Liver (tissue), 3 donors: Measurements from ENCODE around the gene DCUN1D2.

Experiments used
- EGR1 ChIP-seq, 2 donors: IDR thresholded peaks; 2 replicates each; pipeline ENCODE4 v1.6.1; 2016 to 2018; ENCODE audit warnings: antibody characterized with exemption in 2 of 2, low read depth in 2 of 2
- GABPA ChIP-seq, 2 donors: IDR thresholded peaks in 1 of 2; conservative IDR thresholded peaks in 1 of 2; 2 replicates each; pipeline ENCODE4 v1.6.1; 2016; ENCODE audit warnings: antibody characterized with exemption in 2 of 2, mild to moderate bottlenecking in 1 of 2, moderate library complexity in 1 of 2
- JUND ChIP-seq, 2 donors: IDR thresholded peaks; 2 replicates each; pipeline ENCODE4 v1.6.1; 2016; ENCODE audit warnings: antibody characterized with exemption in 2 of 2
- NR2F2 ChIP-seq: IDR thresholded peaks from 2 replicates; pipeline ENCODE4 v1.6.1; 2016; ENCODE audit warnings: antibody characterized with exemption
- RAD21 ChIP-seq, 2 donors: IDR thresholded peaks; 2 replicates each; pipeline ENCODE4 v1.6.1; 2016; ENCODE audit warnings: antibody characterized with exemption in 2 of 2, mild to moderate bottlenecking in 2 of 2
- RXRA ChIP-seq, 2 donors: IDR thresholded peaks; 2 replicates each; pipeline ENCODE4 v1.6.1; 2017 to 2018; ENCODE audit warnings: antibody characterized with exemption in 2 of 2, mild to moderate bottlenecking in 1 of 2
- TAF1 ChIP-seq: conservative IDR thresholded peaks from 2 replicates; pipeline ENCODE4 v1.6.1; 2016; ENCODE audit warnings: antibody characterized with exemption, mild to moderate bottlenecking
- YY1 ChIP-seq: IDR thresholded peaks from 2 replicates; pipeline ENCODE4 v1.6.1; 2016; ENCODE audit warnings: antibody characterized with exemption, mild to moderate bottlenecking
- TF ChIP-seq, protein P1 (sequence below): fragments of 150-350 bp; IDR thresholded peaks from 2 replicates; pipeline ENCODE4 v1.5.1; 2017; ENCODE audit warnings: improper control_type of control experiment, low read depth, low read length; ENCODE audit not compliant: missing input control
- TF ChIP-seq, protein P2 (sequence below): IDR thresholded peaks from 2 replicates; pipeline ENCODE4 v1.6.1; 2016; ENCODE audit warnings: antibody characterized with exemption
- TF ChIP-seq, protein P3 (sequence below): IDR thresholded peaks from 2 replicates; pipeline ENCODE4 v1.6.1; 2016; ENCODE audit warnings: antibody characterized with exemption
- TF ChIP-seq, protein P4 (sequence below): IDR thresholded peaks from 2 replicates; pipeline ENCODE4 v1.6.1; 2016; ENCODE audit warnings: antibody characterized with exemption, mild to moderate bottlenecking
- donor health status: healthy.
- donor health status: healthy.

DNA sequence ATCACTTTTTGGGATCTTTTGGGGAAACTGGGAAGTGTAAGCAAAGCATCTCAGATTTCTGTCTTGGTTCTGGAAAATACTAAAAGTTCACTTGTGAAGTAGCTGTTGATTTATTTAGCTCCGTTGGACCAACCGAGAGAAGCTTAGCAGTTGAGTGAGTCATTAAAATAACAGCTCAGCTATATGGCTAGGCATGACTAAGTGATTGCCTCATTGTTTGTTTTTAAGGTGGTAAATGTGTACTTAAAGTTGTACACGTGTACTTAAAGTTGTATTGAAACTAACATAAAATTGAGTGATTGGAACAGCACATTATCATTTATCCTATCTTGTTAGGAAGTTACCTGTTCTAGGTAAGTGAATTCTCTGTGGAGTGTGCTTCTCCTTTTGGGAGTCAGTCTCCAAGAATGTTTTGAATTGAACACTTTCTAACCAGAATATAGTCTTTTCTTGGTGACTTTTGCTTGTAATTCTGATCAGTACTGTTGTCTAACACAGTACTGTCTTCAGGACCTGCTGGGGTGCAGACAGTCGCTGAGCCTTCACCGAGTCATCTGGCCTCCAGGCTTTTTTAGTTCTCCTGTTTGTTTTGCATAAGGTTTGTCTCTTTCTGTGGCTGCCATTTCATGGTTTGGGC lies 2.9 kb upstream of the DCUN1D2 start:
- TF ChIP-seq EGR1 (IDR thresholded peaks at IDR 0.05; ENCODE audit: low read depth in 2 of 2), result peak in 1 of 2 donors; percentile 24
- TF ChIP-seq, protein P1, sequence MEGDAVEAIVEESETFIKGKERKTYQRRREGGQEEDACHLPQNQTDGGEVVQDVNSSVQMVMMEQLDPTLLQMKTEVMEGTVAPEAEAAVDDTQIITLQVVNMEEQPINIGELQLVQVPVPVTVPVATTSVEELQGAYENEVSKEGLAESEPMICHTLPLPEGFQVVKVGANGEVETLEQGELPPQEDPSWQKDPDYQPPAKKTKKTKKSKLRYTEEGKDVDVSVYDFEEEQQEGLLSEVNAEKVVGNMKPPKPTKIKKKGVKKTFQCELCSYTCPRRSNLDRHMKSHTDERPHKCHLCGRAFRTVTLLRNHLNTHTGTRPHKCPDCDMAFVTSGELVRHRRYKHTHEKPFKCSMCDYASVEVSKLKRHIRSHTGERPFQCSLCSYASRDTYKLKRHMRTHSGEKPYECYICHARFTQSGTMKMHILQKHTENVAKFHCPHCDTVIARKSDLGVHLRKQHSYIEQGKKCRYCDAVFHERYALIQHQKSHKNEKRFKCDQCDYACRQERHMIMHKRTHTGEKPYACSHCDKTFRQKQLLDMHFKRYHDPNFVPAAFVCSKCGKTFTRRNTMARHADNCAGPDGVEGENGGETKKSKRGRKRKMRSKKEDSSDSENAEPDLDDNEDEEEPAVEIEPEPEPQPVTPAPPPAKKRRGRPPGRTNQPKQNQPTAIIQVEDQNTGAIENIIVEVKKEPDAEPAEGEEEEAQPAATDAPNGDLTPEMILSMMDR, result no peak
- peak; percentile 94 to 98 for TF ChIP-seq JUND (IDR thresholded peaks at IDR 0.05)
- TF ChIP-seq, protein P2, sequence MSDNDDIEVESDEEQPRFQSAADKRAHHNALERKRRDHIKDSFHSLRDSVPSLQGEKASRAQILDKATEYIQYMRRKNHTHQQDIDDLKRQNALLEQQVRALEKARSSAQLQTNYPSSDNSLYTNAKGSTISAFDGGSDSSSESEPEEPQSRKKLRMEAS, result peak; percentile 25
- no peak for TF ChIP-seq RAD21 (IDR thresholded peaks at IDR 0.05)
- no peak for TF ChIP-seq GABPA (IDR thresholded peaks at IDR 0.05 in 1 of 2, conservative IDR thresholded peaks at IDR 0.05 in 1 of 2)
- no peak for TF ChIP-seq YY1
- TF ChIP-seq TAF1, result no peak
- TF ChIP-seq, protein P3, sequence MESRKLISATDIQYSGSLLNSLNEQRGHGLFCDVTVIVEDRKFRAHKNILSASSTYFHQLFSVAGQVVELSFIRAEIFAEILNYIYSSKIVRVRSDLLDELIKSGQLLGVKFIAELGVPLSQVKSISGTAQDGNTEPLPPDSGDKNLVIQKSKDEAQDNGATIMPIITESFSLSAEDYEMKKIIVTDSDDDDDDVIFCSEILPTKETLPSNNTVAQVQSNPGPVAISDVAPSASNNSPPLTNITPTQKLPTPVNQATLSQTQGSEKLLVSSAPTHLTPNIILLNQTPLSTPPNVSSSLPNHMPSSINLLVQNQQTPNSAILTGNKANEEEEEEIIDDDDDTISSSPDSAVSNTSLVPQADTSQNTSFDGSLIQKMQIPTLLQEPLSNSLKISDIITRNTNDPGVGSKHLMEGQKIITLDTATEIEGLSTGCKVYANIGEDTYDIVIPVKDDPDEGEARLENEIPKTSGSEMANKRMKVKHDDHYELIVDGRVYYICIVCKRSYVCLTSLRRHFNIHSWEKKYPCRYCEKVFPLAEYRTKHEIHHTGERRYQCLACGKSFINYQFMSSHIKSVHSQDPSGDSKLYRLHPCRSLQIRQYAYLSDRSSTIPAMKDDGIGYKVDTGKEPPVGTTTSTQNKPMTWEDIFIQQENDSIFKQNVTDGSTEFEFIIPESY, result peak; percentile 32
- no peak for TF ChIP-seq NR2F2
- TF ChIP-seq, protein P4, sequence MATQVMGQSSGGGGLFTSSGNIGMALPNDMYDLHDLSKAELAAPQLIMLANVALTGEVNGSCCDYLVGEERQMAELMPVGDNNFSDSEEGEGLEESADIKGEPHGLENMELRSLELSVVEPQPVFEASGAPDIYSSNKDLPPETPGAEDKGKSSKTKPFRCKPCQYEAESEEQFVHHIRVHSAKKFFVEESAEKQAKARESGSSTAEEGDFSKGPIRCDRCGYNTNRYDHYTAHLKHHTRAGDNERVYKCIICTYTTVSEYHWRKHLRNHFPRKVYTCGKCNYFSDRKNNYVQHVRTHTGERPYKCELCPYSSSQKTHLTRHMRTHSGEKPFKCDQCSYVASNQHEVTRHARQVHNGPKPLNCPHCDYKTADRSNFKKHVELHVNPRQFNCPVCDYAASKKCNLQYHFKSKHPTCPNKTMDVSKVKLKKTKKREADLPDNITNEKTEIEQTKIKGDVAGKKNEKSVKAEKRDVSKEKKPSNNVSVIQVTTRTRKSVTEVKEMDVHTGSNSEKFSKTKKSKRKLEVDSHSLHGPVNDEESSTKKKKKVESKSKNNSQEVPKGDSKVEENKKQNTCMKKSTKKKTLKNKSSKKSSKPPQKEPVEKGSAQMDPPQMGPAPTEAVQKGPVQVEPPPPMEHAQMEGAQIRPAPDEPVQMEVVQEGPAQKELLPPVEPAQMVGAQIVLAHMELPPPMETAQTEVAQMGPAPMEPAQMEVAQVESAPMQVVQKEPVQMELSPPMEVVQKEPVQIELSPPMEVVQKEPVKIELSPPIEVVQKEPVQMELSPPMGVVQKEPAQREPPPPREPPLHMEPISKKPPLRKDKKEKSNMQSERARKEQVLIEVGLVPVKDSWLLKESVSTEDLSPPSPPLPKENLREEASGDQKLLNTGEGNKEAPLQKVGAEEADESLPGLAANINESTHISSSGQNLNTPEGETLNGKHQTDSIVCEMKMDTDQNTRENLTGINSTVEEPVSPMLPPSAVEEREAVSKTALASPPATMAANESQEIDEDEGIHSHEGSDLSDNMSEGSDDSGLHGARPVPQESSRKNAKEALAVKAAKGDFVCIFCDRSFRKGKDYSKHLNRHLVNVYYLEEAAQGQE, result no peak
- peak in 1 of 2 donors; percentile 58 for TF ChIP-seq RXRA (IDR thresholded peaks at IDR 0.05)
